ENCODE results near the gene LEUTX.

GRCh38 chr19:39731685-39732084 is 47.0 kb upstream of the LEUTX start:
- TF ChIP-seq POLR2A (IDR thresholded peaks at IDR 0.05): no peak
- no peak for TF ChIP-seq CTCF (IDR thresholded peaks at IDR 0.05)

All from testis (tissue), 2 donors.